C4-2B (cell line): ENCODE measurements around the gene ENO2.
A peak's percentile ranks its signal among the peaks of the same experiment; 100 is the strongest.

Experiments used
- H3K27ac ChIP-seq: fragments of 450-650 bp; 2 replicates; pipeline ENCODE4 v1.5.1; 2017
- CTCF ChIP-seq: fragments of 450-650 bp; conservative IDR thresholded peaks from 2 replicates; pipeline ENCODE4 v1.5.1; 2017; ENCODE audit warnings: mild to moderate bottlenecking
- ZFX ChIP-seq: fragments of 450-650 bp; IDR thresholded peaks from 2 replicates; pipeline ENCODE4 v1.6.1; 2017

The ENO2 gene

GRCh38 chr12:6928703-6929407, 14.5 kb downstream of the ENO2 start:
- peak overlapping the region; percentile 95 for H3K27ac ChIP-seq
- TF ChIP-seq ZFX (no peak), CTCF (no peak)

GRCh38 chr12:6929466-6930452, 15.4 kb downstream of the ENO2 start:
- TF ChIP-seq CTCF (no peak), ZFX (no peak)
- H3K27ac ChIP-seq: peak overlapping the region; percentile 95

GRCh38 chr12:6932766-6933165, 18.4 kb downstream of the ENO2 start:
- no peak overlapping the region; the same call in 1 of the 2 replicates for H3K27ac ChIP-seq

GRCh38 chr12:6934110-6934509, 19.7 kb downstream of the ENO2 start:
- TF ChIP-seq ZFX: no peak
- TF ChIP-seq CTCF: no peak
- H3K27ac ChIP-seq: peak overlapping the region; percentile 26

More at GRCh38 chr12:6932766-6933165, 18.4 kb downstream of the ENO2 start:
- no peak for TF ChIP-seq CTCF
- TF ChIP-seq ZFX: no peak

- no peak overlapping the region for H3K27ac ChIP-seq
- TF ChIP-seq CTCF (no peak), ZFX (no peak)
These were observed 21.2 kb downstream of the ENO2 start for GRCh38 chr12:6935371-6936193.

GRCh38 chr12:6936194-6936635, 21.8 kb downstream of the ENO2 start:
- peak overlapping the region; percentile 86; the same call in 1 of the 2 replicates for H3K27ac ChIP-seq
- TF ChIP-seq ZFX: no peak
- no peak for TF ChIP-seq CTCF
